A549 treated with AZD9567 at 1 μM for 4 hours (cell line): ENCODE results near the gene KIRREL1. TPM values are rescaled to one million over a fixed set of nuclear protein-coding genes. Genes with fewer than 3 reads are reported as not detected.

ENCODE experiments used
- total RNA-seq: library from RNA; stranded (reverse); fragments of 200-300 nt; extraction: Qiagen RNA extraction; gene quantifications from 5 replicates; pipeline ENCODE4 v1.2.3, GENCODE V29; 2022; ENCODE audit not compliant: insufficient read depth

Gene KIRREL1
- total RNA-seq: 19.4 to 24.7 TPM (median 23.1 TPM) in 5 replicates

DNA sequence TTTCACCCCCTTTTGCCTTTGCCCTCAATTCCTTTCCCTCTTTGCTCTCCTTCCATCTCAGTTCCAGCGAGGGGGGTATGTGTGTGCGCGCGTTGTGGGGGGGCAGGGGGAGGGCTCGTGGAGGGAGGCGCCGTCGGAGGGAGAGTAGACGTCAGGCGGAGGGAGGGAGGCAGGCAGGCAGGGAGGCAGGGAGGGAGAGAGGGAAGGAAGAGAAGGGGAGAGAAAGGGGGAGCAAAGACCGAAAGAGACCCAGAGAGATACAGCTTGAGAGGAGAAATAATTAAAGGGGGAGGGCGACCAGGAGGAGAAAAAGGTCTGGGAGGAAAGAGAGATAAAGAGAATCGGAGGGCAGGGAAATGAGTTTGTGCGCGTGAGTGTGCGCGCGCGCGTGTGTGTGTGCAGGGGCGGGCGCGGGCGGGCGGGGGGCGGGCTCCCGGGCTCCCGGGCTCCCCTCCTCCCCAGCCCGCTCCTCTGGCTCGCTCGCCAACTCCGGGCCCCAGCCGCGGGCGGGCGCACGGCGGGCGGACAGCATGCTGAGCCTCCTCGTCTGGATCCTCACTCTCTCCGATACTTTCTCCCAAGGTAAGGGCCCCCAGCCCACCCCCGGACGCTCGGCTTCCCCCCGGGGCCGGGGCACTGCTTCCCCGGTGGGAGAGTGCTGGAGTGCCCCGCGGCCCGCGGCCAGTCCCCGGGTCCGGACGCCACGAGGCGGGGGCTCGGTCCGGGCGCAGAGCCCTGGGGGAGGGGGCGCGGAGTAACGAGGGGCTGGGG is at the start of gene KIRREL1:
Gene KIRREL1, plus strand, starts transcription at position 499 of the 771 bp plus-strand sequence. Its CDS starts 32 bp downstream, at position 531.

Other genes starting within 250 kb of the KIRREL1 start
- gene FCRL2, start 216.5 kb upstream of the KIRREL1 start, total RNA-seq: not detected in 5 replicates
- not detected in 5 replicates for gene FCRL1, start 173.5 kb upstream of the KIRREL1 start, total RNA-seq
- not detected in 5 replicates for gene CD5L, start 151.8 kb upstream of the KIRREL1 start, total RNA-seq
- 0.05 to 0.06 TPM in 2 of 5 replicates, not detected in the others for gene CD1D, start 187.2 kb downstream of the KIRREL1 start, total RNA-seq